CD4-positive, alpha-beta memory T cell (primary cell): ENCODE measurements around the gene RARA. TPM values are rescaled to one million over a fixed set of nuclear protein-coding genes. Genes with fewer than 3 reads are reported as not detected.
A peak's percentile ranks its signal among the peaks of the same experiment; 100 is the strongest.

ENCODE experiments used
- CTCF ChIA-PET: fragments of 350-600 bp; sonication (Branson Sonifier 250); formaldehyde crosslinking; loops from one replicate; lab custom pipeline; 2021; ENCODE audit warnings: inconsistent platforms; ENCODE audit not compliant: partially characterized antibody; lab: Charles Lee
- POLR2A ChIA-PET: fragments of 350-600 bp; sonication (Branson Sonifier 250); formaldehyde crosslinking; loops from one replicate; lab custom pipeline; 2021; ENCODE audit not compliant: partially characterized antibody; lab: Charles Lee
- DNase-seq, 5 donors: peaks; one replicate each; pipeline versions ENCODE4 v3.0.0 to v3.0.0-alpha.2; 2020 to 2022; ENCODE audit warnings: mixed read lengths in 1 of 5
- H3K27ac ChIP-seq: one replicate; pipeline ENCODE4 v1.7.0; 2013; ENCODE audit warnings: low read depth, low read length
- H3K27me3 ChIP-seq: 2 replicates; pipeline ENCODE4 v1.7.0; 2013; ENCODE audit warnings: mild to moderate bottlenecking, low read length, moderate library complexity; ENCODE audit not compliant: insufficient read depth
- H3K36me3 ChIP-seq: 2 replicates; pipeline ENCODE4 v1.7.0; 2013; ENCODE audit warnings: mild to moderate bottlenecking, low read length, moderate library complexity; ENCODE audit not compliant: insufficient read depth
- H3K4me1 ChIP-seq: 2 replicates; pipeline ENCODE4 v1.7.0; 2013; ENCODE audit warnings: mild to moderate bottlenecking, low read length, moderate library complexity; ENCODE audit not compliant: insufficient read depth
- H3K4me3 ChIP-seq, 2 donors: one replicate each; pipeline ENCODE4 v1.7.0; 2013; ENCODE audit warnings: low read length in 2 of 2, mild to moderate bottlenecking in 1 of 2
- H3K9me3 ChIP-seq, 2 donors: one replicate each; pipeline ENCODE4 v1.7.0; 2013; ENCODE audit warnings: low read length in 2 of 2, control low read depth in 1 of 2; ENCODE audit not compliant: control insufficient read depth in 1 of 2
- H3K27ac Mint-ChIP-seq, 7 donors: one replicate each; pipeline ENCODE4 v1.8.0; 2020 to 2021; ENCODE audit warnings: mixed read lengths in 7 of 7, mild to moderate bottlenecking in 6 of 7, inconsistent platforms in 3 of 7, moderate library complexity in 3 of 7
- H3K27me3 Mint-ChIP-seq, 2 donors: one replicate each; pipeline ENCODE4 v1.8.0; 2020 to 2021; ENCODE audit warnings: mixed read lengths in 2 of 2
- H3K36me3 Mint-ChIP-seq, 2 donors: one replicate each; pipeline ENCODE4 v1.8.0; 2020 to 2021; ENCODE audit warnings: mixed read lengths in 2 of 2, inconsistent platforms in 1 of 2, mild to moderate bottlenecking in 1 of 2
- H3K4me1 Mint-ChIP-seq, 4 donors: one replicate each; pipeline ENCODE4 v1.8.0; 2020 to 2021; ENCODE audit warnings: mixed read lengths in 4 of 4, mild to moderate bottlenecking in 1 of 4
- H3K4me3 Mint-ChIP-seq, 8 donors: one replicate each; pipeline ENCODE4 v1.8.0; 2020 to 2021; ENCODE audit warnings: mixed read lengths in 8 of 8, mild to moderate bottlenecking in 7 of 8, moderate library complexity in 6 of 8, inconsistent platforms in 3 of 8
- H3K9me3 Mint-ChIP-seq, 8 donors: one replicate each; pipeline ENCODE4 v1.8.0; 2020 to 2021; ENCODE audit warnings: mixed read lengths in 8 of 8, mild to moderate bottlenecking in 5 of 8, inconsistent platforms in 3 of 8, moderate library complexity in 1 of 8
- intact Hi-C: fragments of 100-400 bp; cut with micrococcal nuclease; formaldehyde crosslinking; loops from one replicate; pipeline ENCODE4 v1.15.1; 2023
- polyA plus RNA-seq, 2 donors: library from polyadenylated mRNA; unstranded; fragments of 300-500 nt; fragmentation: Illumina TruSeq; gene quantifications; one replicate each; pipeline ENCODE4 v1.2.3, GENCODE V29; 2021
- total RNA-seq, 2 experiments: library from RNA; stranded (reverse); gene quantifications; one replicate each; pipeline ENCODE4 v1.2.3, GENCODE V29; 2021

The RARA gene
- total and polyA plus RNA-seq, 4 experiments from 2014 or later: 5.1 to 54.5 (median 37.4) TPM

DNA sequence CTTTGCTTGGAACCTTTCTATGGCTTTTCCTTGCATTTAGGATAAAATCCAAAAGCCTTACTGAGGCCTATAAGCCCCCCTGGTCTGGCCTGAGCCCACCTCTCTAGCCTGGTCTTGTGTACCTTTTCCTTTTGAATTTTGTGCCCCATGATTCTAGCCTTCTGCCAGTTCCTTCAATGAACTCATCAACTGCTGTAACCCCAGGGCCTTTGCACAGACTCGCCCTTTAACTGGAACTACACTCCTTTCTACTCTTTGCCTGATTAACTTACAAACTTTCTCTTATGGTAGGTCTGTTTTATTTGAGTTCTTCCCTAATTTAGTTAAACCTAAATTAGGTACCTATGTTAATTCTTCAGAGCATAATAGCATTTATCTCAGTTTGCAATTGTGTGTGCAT lies 31.3 kb downstream of the RARA start:
- intact Hi-C loops: no loop called here
- CTCF ChIA-PET: interaction anchor here (0.6 to 4.5 kb wide), 15 partner anchors 12 to 193 kb away, joined by 3 to 46 read pairs (median 4); no protein-coding TSS in a partner anchor
- DNase-seq: no peak
- Mint-ChIP-seq H3K4me1 (peaks cover 36 to 74% (median 63%) of the 10 kb centered on the region in 4 donors), H3K27ac (peak overlapping the region; percentile 90 to 99 (median 98)), H3K9me3 (no peaks in the 10 kb centered on the region), H3K27me3 (no peaks in the 10 kb centered on the region), H3K36me3 (peaks cover 9 to 31% of the 10 kb centered on the region in 2 donors), H3K4me3 (peak overlapping the region in 4 of 8 donors; percentile 84 to 88 (median 85))
- H3K9me3 ChIP-seq: no peaks in the 10 kb centered on the region
- H3K36me3 ChIP-seq: peaks cover 10% of the 10 kb centered on the region
- no peak overlapping the region for H3K4me3 ChIP-seq
- H3K27ac ChIP-seq: peak overlapping the region; percentile 90
- H3K27me3 ChIP-seq: no peaks in the 10 kb centered on the region
- H3K4me1 ChIP-seq: peaks cover 77% of the 10 kb centered on the region
- POLR2A ChIA-PET: interaction anchor here (1.0 to 29.0 kb wide), 4 partner anchors 11 to 207 kb away, joined by 3 to 1054 read pairs (median 4); partner anchors contain the start of gene RARA

DNA sequence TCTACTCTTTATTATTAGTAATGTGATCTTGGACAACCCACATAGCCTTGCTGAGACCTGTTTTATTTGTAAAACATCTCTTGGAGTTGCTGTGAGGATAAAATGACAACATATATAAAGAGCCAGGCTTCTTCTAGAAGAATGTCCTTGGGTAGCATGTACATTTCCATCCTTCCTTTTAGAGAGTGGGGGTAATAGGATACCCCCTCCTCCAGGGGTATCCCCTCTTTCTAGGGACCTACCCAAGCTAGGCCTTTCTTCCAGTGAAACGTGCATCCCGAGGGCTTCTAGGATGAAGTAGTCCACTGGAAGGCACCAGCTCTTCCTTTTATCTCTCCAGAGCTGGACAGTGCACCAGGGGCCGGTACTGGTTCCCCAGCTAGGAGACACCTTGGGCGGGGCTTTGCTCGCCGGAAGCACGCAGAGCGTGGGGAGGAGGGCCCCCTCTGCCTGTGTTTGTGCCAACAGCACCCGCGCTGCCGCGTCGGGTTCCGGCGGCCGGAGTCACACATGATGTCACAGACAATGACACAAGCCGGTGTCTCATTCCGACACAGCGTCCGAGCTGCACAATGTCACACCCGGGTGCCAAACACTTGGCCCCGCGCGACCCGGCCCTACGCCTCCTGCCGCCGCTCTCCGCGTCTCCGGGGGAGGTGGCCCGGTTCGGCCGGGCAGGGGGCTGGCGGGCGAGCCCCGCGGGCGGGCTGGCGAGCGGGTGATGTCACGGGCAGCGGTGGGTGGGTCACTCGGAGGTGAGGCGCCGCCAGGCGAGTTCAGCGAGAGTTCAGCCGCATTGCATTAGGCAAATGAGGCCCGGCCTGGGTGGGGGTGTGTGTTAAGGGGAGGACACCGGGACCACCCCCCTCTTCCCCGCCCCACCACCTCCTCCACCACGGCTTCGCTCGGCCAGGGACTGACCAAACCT lies 32.2 kb downstream of the RARA start:
- peak; percentile 84 to 95 (median 87) for DNase-seq
- Histone ChIP-seq H3K36me3 (peaks cover 10% of the 10 kb centered on the region), H3K27ac (peak overlapping the region; percentile 90), H3K9me3 (no peaks in the 10 kb centered on the region), H3K4me1 (peaks cover 85% of the 10 kb centered on the region), H3K27me3 (no peaks in the 10 kb centered on the region), H3K4me3 (peak overlapping the region; percentile 51 to 69)
- peaks cover 9 to 31% of the 10 kb centered on the region in 2 donors for H3K36me3 Mint-ChIP-seq
- POLR2A ChIA-PET: interaction anchor here (0.5 to 29.0 kb wide), 6 partner anchors 10 to 1589 kb away, joined by 3 to 1054 read pairs (median 3); partner anchors contain the start of genes ODAD4 and RARA
- H3K27ac Mint-ChIP-seq: peak overlapping the region; percentile 90 to 99 (median 98)
- H3K4me1 Mint-ChIP-seq: peaks cover 40 to 81% (median 69%) of the 10 kb centered on the region in 4 donors
- CTCF ChIA-PET: interaction anchor here (0.7 to 4.5 kb wide), 15 partner anchors 11 to 193 kb away, joined by 3 to 46 read pairs (median 3); no protein-coding TSS in a partner anchor
- intact Hi-C loops: loop anchor here (1.0 kb wide), 3 partner anchors 15 to 38 kb away; no protein-coding TSS in a partner anchor
- peak overlapping the region; percentile 84 to 88 (median 86) for H3K4me3 Mint-ChIP-seq
- H3K27me3 Mint-ChIP-seq: no peaks in the 10 kb centered on the region
- H3K9me3 Mint-ChIP-seq: no peaks in the 10 kb centered on the region

DNA sequence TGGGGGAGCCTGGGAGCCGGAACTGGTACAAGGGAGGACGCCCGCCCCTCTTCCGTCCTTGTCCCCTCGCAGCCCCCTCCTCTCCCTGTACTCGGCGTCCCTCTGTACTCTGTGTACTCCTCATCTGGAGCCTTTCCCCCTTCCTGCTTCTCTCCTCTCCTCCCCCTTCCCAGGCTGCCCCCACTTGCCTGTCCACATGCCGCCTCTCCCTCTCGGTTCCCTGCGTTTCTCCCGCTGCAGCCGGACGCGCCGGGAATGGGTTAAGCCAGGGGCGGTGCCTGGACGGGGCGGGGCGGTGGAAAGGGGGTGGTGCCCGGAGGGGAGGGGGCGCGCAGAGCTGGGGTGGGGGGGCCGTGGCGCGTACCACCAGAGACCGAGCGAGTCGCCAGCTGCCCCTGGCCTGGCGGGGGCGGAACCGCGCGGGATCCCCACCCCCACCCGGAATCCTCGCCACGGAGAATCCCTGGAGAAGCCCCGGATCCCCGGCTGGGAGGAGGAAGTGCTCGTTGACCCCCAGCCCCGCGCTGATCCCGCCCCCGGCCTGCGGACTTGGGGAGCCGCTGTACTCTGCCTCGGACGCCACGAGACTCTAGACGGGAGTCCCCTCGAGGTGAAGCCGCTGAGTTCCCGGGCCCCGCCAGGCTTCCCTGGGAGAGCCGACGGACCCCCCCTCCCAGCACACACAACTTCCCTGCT lies 33.0 kb downstream of the RARA start:
- no peaks in the 10 kb centered on the region for H3K27me3 ChIP-seq
- peaks cover 10% of the 10 kb centered on the region for H3K36me3 ChIP-seq
- ChIA-PET POLR2A (interaction anchor here (2.2 to 29.0 kb wide), 2 partner anchors 10 to 27 kb away, joined by 6 to 1054 read pairs; partner anchors contain the start of gene RARA), CTCF (interaction anchor here (1.2 to 4.5 kb wide), 8 partner anchors 13 to 190 kb away, joined by 3 to 46 read pairs (median 11); no protein-coding TSS in a partner anchor)
- intact Hi-C loops: loop anchor here (1.0 kb wide), 3 partner anchors 16 to 39 kb away; no protein-coding TSS in a partner anchor
- H3K9me3 ChIP-seq: no peaks in the 10 kb centered on the region
- no peak for DNase-seq
- peak overlapping the region; percentile 51 to 69 for H3K4me3 ChIP-seq
- peaks cover 9 to 31% of the 10 kb centered on the region in 2 donors for H3K36me3 Mint-ChIP-seq
- peak overlapping the region; percentile 90 for H3K27ac ChIP-seq
- peak overlapping the region; percentile 70 to 99 (median 98) for H3K27ac Mint-ChIP-seq
- peak overlapping the region; percentile 63 to 92 (median 86) for H3K4me3 Mint-ChIP-seq
- peaks cover 43 to 86% (median 73%) of the 10 kb centered on the region in 4 donors for H3K4me1 Mint-ChIP-seq
- H3K4me1 ChIP-seq: peaks cover 90% of the 10 kb centered on the region
- H3K27me3 Mint-ChIP-seq: no peaks in the 10 kb centered on the region
- no peaks in the 10 kb centered on the region for H3K9me3 Mint-ChIP-seq

GRCh38 chr17:40342504-40343218 lies 33.7 kb downstream of the RARA start:
- no peaks in the 10 kb centered on the region for H3K9me3 ChIP-seq
- Mint-ChIP-seq H3K36me3 (peaks cover 9 to 27% of the 10 kb centered on the region in 2 donors), H3K4me1 (peaks cover 47 to 86% (median 70%) of the 10 kb centered on the region in 4 donors), H3K27me3 (no peaks in the 10 kb centered on the region), H3K4me3 (peak overlapping the region; percentile 61 to 92 (median 74)), H3K27ac (peak overlapping the region; percentile 53 to 95 (median 91)), H3K9me3 (no peaks in the 10 kb centered on the region)
- ChIA-PET POLR2A (interaction anchor here (1.0 to 29.0 kb wide), 3 partner anchors 9 to 28 kb away, joined by 4 to 1054 read pairs (median 6); partner anchors contain the start of gene RARA), CTCF (interaction anchor here (1.6 to 4.5 kb wide), 6 partner anchors 11 to 36 kb away, joined by 3 to 46 read pairs (median 18); no protein-coding TSS in a partner anchor)
- H3K36me3 ChIP-seq: peaks cover 10% of the 10 kb centered on the region
- peaks cover 90% of the 10 kb centered on the region for H3K4me1 ChIP-seq
- intact Hi-C loops: no loop called here
- H3K27ac ChIP-seq: peak overlapping the region; percentile 90
- no peaks in the 10 kb centered on the region for H3K27me3 ChIP-seq
- H3K4me3 ChIP-seq: no peak overlapping the region
- no peak for DNase-seq

GRCh38 chr17:40343219-40344119 lies 34.5 kb downstream of the RARA start:
- no peak overlapping the region for H3K4me3 ChIP-seq
- CTCF ChIA-PET: interaction anchor here (0.6 to 3.9 kb wide), 8 partner anchors 11 to 216 kb away, joined by 3 to 21 read pairs (median 4); no protein-coding TSS in a partner anchor
- H3K4me1 ChIP-seq: peaks cover 90% of the 10 kb centered on the region
- POLR2A ChIA-PET: interaction anchor here (1.0 to 29.0 kb wide), 3 partner anchors 9 to 29 kb away, joined by 4 to 1054 read pairs (median 6); partner anchors contain the start of gene RARA
- H3K36me3 Mint-ChIP-seq: peaks cover 9 to 29% of the 10 kb centered on the region in 2 donors
- H3K27ac Mint-ChIP-seq: peak overlapping the region; percentile 88 to 95 (median 92)
- peaks cover 41 to 88% (median 67%) of the 10 kb centered on the region in 4 donors for H3K4me1 Mint-ChIP-seq
- no peaks in the 10 kb centered on the region for H3K9me3 Mint-ChIP-seq
- H3K36me3 ChIP-seq: peaks cover 13% of the 10 kb centered on the region
- H3K9me3 ChIP-seq: no peaks in the 10 kb centered on the region
- H3K27me3 Mint-ChIP-seq: no peaks in the 10 kb centered on the region
- intact Hi-C loops: loop anchor here (2.0 kb wide), 1 partner anchor 15 kb away; no protein-coding TSS in a partner anchor
- H3K27ac ChIP-seq: no peak overlapping the region
- no peak for DNase-seq
- H3K27me3 ChIP-seq: no peaks in the 10 kb centered on the region
- peak overlapping the region; percentile 5 to 92 (median 74) for H3K4me3 Mint-ChIP-seq
